HG02642 (cell line): ENCODE results near the gene CD74.
A peak's percentile ranks its signal among the peaks of the same experiment; 100 is the strongest.

Experiments
- ATAC-seq: cut with Tn5 transposase; IDR thresholded peaks from one replicate; pipeline ENCODE4 v1.9.1; 2021; ENCODE audit warnings: mild to moderate bottlenecking; ENCODE audit not compliant: unreplicated experiment, poor library complexity

Gene CD74

DNA sequence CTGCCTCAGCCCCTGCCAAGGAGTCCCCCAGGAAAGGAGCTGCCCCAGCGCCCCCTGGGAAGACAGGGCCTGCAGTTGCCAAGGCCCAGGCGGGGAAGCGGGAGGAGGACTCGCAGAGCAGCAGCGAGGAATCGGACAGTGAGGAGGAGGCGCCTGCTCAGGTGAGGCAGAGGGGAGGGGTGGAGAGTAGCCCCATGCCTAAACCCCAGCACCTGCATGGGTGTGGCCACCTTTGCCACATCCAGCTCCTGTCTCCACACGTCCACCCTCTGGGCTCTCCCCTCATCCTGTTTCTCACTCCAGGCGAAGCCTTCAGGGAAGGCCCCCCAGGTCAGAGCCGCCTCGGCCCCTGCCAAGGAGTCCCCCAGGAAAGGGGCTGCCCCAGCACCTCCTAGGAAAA, 38.1 kb downstream of the CD74 start:
- no peak for ATAC-seq

DNA sequence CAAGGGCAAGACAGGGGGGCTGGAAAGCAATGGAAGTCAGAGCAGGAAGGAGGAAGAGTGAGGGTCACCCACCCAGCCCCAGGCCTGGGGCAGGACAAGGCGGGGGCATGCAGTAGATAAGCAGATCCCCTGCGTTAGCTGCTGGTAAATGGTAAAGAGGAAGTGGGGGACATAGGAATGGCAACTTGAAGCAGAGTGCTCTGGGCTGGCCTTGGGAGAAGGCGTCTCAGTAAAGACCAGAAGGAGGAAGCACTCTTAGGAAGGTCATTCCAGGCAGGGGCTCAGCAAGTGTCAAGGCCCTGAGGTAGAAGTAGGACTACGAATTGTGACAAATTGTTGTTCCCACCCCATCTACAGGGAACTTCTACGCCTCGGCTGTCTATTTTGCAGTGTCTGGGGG, 40.1 kb downstream of the CD74 start:
- no peak for ATAC-seq

DNA sequence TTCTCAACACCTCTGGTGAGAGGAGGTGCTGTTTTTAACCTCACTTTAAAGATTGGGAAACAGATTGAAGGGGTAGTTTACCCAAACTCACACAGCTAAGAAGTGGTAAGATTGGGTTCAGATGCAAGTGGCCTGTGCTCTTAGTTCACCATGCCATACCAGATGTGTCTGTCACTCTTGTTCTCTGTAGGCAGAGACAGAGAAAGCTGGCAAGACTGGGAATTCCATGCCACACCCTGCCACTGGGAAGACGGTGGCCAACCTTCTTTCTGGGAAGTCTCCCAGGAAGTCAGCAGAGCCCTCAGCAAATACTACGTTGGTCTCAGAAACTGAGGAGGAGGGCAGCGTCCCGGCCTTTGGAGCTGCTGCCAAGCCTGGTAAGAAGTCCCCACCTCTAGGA, 44.2 kb downstream of the CD74 start:
- ATAC-seq = no peak

- ATAC-seq = no peak
These were observed 48.7 kb downstream of the CD74 start for GRCh38 chr5:150364004-150364403.

DNA sequence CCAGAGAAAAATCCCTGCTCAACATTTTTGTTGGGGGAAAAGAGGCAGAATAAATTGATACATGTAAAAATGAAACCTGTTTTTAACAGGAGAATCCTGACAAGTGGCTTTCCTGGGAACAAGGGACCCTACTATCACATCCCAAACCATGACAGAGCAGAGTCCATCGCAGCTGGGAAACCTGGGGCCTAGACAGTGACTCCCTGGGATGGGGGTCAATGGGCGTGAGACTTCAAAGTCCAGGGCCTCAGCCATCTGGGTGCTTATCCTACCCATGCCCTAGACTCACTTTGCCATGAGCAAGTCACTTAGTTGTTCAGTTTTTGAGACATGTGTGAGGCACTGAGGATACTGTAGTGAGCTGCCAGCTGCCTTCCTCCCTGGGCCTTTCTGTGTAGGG, 49.5 kb downstream of the CD74 start:
- no peak for ATAC-seq

DNA sequence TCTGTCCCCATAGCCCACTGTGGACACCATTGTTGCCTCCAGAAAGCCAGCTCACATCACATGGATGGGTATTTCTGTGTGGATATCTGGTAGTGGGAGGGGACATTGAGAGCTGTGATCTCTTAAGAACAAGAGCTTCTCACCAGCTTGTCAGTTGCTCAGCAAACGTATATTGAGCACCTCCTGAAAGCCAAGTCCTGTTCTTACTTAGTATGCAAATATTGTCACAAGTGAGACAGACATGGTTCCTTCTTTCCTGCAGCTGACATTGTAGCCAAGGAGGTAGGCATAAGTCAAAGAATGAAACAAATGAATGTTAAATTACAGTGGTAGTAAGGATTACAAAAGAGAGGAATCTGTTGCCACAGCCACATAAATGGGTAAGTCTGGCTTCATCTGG, 51.4 kb downstream of the CD74 start:
- ATAC-seq = peak; percentile 23

DNA sequence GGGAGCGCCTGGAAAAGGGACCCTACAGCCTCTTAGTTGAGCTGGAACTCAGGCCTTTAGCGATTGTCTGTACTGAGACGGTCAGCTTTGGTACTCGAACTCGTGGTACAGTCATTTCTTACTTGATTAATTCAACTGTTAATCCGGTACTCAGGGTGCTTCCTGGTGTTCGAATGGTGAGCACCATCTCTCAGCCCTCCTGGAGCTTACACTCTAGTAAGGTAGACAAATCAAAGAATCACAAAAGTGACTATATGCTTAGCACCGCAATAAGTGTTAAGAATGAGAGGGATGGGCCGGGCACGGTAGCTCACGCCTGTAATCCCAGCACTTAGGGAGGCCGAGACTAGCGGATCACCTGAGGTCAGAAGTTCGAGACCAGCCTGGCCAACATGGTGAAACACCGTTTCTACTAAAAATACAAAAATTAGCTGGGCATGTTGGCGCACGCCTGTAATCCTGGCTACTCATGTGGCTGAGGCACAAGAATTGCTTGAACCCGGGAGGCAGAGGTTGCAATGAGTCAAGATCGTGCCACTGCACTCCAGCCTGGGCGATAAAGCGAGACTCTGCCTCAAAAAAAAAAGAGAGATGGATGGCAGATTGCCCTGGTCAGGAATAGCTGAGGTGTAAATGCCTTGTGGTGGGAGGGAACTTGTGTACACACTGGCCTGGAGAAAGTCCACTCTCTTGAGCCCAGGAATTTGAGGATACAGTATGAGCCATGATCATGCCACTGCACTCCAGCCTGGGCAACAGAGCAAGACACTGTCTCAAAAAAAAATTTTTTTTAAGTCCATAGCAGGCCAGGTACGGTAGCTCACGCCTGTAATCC, 54.2 kb downstream of the CD74 start:
- ATAC-seq = no peak

DNA sequence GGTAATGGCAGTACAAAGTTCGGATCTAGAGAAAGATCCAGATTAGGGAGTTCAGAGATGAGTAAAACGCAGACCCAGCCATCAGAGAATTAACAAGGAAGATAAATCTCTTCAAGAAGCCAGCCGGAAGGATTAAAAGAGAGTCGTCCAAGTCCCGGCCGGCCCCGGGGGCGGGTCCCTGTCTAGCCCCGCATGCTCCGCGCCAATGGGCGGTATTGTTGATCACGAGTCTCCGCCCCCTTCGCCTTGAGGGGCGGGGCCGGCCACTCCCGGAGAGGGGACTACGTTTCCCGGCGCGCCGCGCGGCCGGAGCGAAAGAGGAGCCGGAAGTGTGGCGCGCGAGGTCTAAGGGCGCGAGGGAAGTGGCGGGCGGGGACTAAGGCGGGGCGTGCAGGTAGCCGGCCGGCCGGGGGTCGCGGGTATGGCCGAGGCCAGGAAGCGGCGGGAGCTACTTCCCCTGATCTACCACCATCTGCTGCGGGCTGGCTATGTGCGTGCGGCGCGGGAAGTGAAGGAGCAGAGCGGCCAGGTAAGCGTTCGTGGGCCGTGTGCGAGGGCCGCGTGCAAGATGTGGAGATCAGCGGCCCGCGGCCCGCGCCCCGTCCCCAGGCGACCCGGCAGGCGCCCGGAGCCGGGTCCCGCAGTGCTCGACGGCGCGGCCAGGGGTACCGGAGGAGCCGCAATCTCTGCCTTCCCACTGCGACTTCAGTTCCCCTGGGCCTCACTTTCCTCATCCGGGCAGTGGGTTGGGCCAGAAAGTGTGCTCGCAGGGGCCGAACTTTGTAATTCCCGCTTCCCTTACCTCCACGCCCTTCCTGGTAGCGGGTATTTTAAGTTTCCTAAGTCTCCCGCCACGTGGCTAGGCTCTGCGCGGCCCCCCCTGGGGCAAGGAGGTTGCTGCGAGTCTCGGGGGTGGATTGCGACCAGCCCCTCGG, 55.1 kb downstream of the CD74 start, which contains the start of gene TCOF1:
Gene TCOF1 (plus strand): TSS at position 372 of the 935 bp plus-strand sequence. CDS start 50 bp downstream, at position 422.
- peak; percentile 96 for ATAC-seq

- no peak for ATAC-seq
These were observed 56.0 kb downstream of the CD74 start for GRCh38 chr5:150356575-150357294.

DNA sequence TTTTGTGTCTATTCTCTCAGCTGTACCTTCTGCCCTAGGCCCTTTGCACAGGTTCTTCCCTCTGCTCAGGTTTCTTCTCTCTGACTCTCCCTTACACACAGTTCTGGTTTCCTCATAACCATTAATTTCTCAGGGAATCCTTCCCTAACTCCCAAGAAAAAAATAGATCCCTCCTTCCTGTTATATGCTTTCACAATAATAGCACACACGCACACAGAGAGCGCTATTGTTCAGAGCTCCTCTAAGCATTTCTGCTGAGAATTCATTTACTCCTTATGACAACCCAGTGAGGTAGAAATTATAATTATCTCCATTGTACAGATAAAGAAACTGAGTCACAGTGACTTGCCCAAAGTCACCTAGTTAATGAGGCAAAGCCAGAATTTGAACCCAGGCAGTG, 56.9 kb downstream of the CD74 start:
- no peak for ATAC-seq

GRCh38 chr5:150353032-150353675, 59.6 kb downstream of the CD74 start:
- no peak for ATAC-seq

GRCh38 chr5:150352244-150353031, 60.3 kb downstream of the CD74 start:
- no peak for ATAC-seq
